Endothelial cell of umbilical vein (primary cell): Measurements from ENCODE around the gene MKRN1. TPM values are rescaled to one million over a fixed set of nuclear protein-coding genes. Genes with fewer than 3 reads are reported as not detected.

Experiments used
- BruUV-seq: library from RNA; stranded (reverse); fragments of 400-500 nt; replicated peaks from 2 replicates; lab custom pipeline; 2021; lab: Mats Ljungman, UMichigan
- CTCF ChIA-PET: fragments of 300-600, 350-600 bp; sonication (Branson Sonifier 250); formaldehyde crosslinking; loops from one replicate; lab custom pipeline; 2021; ENCODE audit warnings: antibody characterized with exemption, inconsistent platforms; lab: Charles Lee
- POLR2A ChIA-PET: fragments of 300-600, 350-600 bp; sonication (Branson Sonifier 250); formaldehyde crosslinking; loops from one replicate; lab custom pipeline; 2021; ENCODE audit warnings: antibody characterized with exemption, inconsistent platforms; lab: Charles Lee
- DNase-seq: peaks from one replicate; pipeline ENCODE4 v3.0.0-alpha.2; 2011; ENCODE audit warnings: low read depth, low spot score
- FAIRE-seq: peaks from 2 replicates; lab custom pipeline; 2011; peaks lifted over from hg19 to GRCh38; lab: Jason Lieb, UNC
- H2AFZ ChIP-seq: 2 replicates; pipeline ENCODE4 v1.6.0; 2012; ENCODE audit warnings: low read depth, low read length, control low read depth, inconsistent platforms
- H3K27ac ChIP-seq: 2 replicates; pipeline ENCODE4 v1.5.1; 2011; ENCODE audit warnings: low read depth, mild to moderate bottlenecking, control low read depth, low read length, moderate library complexity; ENCODE audit not compliant: insufficient read depth
- H3K27me3 ChIP-seq, 2 experiments: 2 replicates each; pipeline versions ENCODE4 v1.6.0 to v1.6.1; 2011; ENCODE audit warnings: low read length in 2 of 2, mixed read lengths in 1 of 2; ENCODE audit not compliant: control insufficient read depth in 2 of 2, insufficient read depth in 2 of 2
- H3K36me3 ChIP-seq, 2 experiments: 2 replicates in 1 of 2; 3 replicates in 1 of 2; pipeline ENCODE4 v1.5.1; 2011; ENCODE audit warnings: low read length in 2 of 2, mild to moderate bottlenecking in 1 of 2, moderate library complexity in 1 of 2; ENCODE audit not compliant: control insufficient read depth in 2 of 2, insufficient read depth in 2 of 2; ENCODE audit errors: extremely low read depth in 1 of 2
- H3K4me1 ChIP-seq: 3 replicates; pipeline ENCODE4 v1.5.1; 2011; ENCODE audit warnings: mild to moderate bottlenecking, low read length; ENCODE audit not compliant: control insufficient read depth, insufficient read depth; ENCODE audit errors: extremely low read depth
- H3K4me2 ChIP-seq: 2 replicates; pipeline ENCODE4 v1.6.1; 2011; ENCODE audit warnings: low read length, control low read depth, mixed read lengths; ENCODE audit not compliant: insufficient read depth
- H3K4me3 ChIP-seq, 3 experiments: fragments of 200-600 bp in 1 of 3; sonication (generic), shearing (Covaris generic) in 1 of 3; replicated peaks in 1 of 3; 2 replicates each; pipeline ENCODE4 v1.5.1; 2011 to 2016; ENCODE audit warnings: control low read depth in 3 of 3, low read length in 3 of 3, mild to moderate bottlenecking in 2 of 3, inconsistent platforms in 1 of 3, low read depth in 1 of 3, moderate library complexity in 1 of 3; ENCODE audit not compliant: insufficient read depth in 1 of 3
- H3K79me2 ChIP-seq: 2 replicates; pipeline ENCODE4 v1.6.0; 2012; ENCODE audit warnings: low read length, inconsistent platforms; ENCODE audit not compliant: control insufficient read depth, insufficient read depth
- H3K9ac ChIP-seq: replicated peaks from 2 replicates; pipeline ENCODE3; 2011; ENCODE audit warnings: low read length, control low read depth; ENCODE audit not compliant: insufficient read depth; ENCODE audit errors: extremely low read depth
- H3K9me1 ChIP-seq: replicated peaks from 3 replicates; pipeline ENCODE4 v1.6.0; 2011; ENCODE audit warnings: mild to moderate bottlenecking, low read length; ENCODE audit not compliant: control insufficient read depth, insufficient read depth; ENCODE audit errors: extremely low read depth
- H3K9me3 ChIP-seq: replicated peaks from 2 replicates; pipeline ENCODE4 v1.5.1; 2012; ENCODE audit warnings: low read length, inconsistent platforms; ENCODE audit not compliant: control insufficient read depth, insufficient read depth
- H4K20me1 ChIP-seq: replicated peaks from 2 replicates; pipeline ENCODE3; 2011; ENCODE audit warnings: mild to moderate bottlenecking, low read length; ENCODE audit not compliant: control insufficient read depth, insufficient read depth; ENCODE audit errors: extremely low read depth
- EZH2 ChIP-seq: IDR thresholded peaks from 2 replicates; pipeline ENCODE4 v1.6.1; 2012; ENCODE audit warnings: borderline replicate concordance, low read depth, mild to moderate bottlenecking, moderate library complexity, low read length, inconsistent platforms; ENCODE audit not compliant: severe bottlenecking
- FOS ChIP-seq: IDR thresholded peaks from 2 replicates; pipeline ENCODE4 v1.6.1; 2011; ENCODE audit warnings: mild to moderate bottlenecking, low read length, moderate library complexity, borderline replicate concordance; ENCODE audit not compliant: insufficient read depth
- GATA2 ChIP-seq: IDR thresholded peaks from 2 replicates; pipeline ENCODE4 v1.7.0; 2011; ENCODE audit warnings: low read depth, mild to moderate bottlenecking, moderate library complexity, mixed read lengths, low read length; ENCODE audit not compliant: insufficient read length, insufficient read depth
- JUN ChIP-seq: IDR thresholded peaks from 2 replicates; pipeline ENCODE4 v1.6.1; 2011; ENCODE audit warnings: borderline replicate concordance, low read depth; ENCODE audit not compliant: insufficient read length, insufficient read depth
- MYC ChIP-seq: IDR thresholded peaks from one replicate; pipeline ENCODE4 v1.6.1; 2011; ENCODE audit warnings: mild to moderate bottlenecking, low read depth, low read length
- POLR2AphosphoS5 ChIP-seq: IDR thresholded peaks from 2 replicates; pipeline ENCODE4 v1.6.1; 2012; ENCODE audit warnings: low read depth, mild to moderate bottlenecking, control low read depth, low read length, moderate library complexity; ENCODE audit not compliant: insufficient read depth
- dilution Hi-C: fragments of 300-500 bp; cut with MboI; formaldehyde crosslinking; loops from one replicate; pipeline ENCODE4 v1.15.0; 2019; ENCODE audit warnings: low sequenced_read_pairs; ENCODE audit not compliant: extremely low pct_ligation_motif_present
- intact Hi-C: fragments of 100-400 bp; cut with micrococcal nuclease; formaldehyde crosslinking; loops from one replicate; pipeline ENCODE4 v1.10.0; 2022
- polyA plus RNA-seq, 4 experiments: library from polyadenylated mRNA; depleted of rRNA in 3 of 4; stranded (reverse) in 3 of 4; unstranded in 1 of 4; fragments of >200 nt; gene quantifications; 2 replicates each; pipeline versions ENCODE4 v1.2.1 to v1.2.3, GENCODE V29; 2011 to 2012; ENCODE audit warnings: missing spikeins in 1 of 4
- total RNA-seq: library from RNA; stranded (reverse); gene quantifications from 2 replicates; pipeline ENCODE4 v1.2.3, GENCODE V29; 2021
- TF ChIP-seq, protein P1 (sequence below): IDR thresholded peaks from 2 replicates; pipeline ENCODE4 v1.6.1; 2011; ENCODE audit not compliant: insufficient read depth, insufficient read length
- TF ChIP-seq, protein P2 (sequence below), 2 donors: IDR thresholded peaks; 1 replicate in 1 of 2; 2 replicates in 1 of 2; pipeline ENCODE4 v1.5.1; 2011; ENCODE audit warnings: low read length in 2 of 2, mild to moderate bottlenecking in 2 of 2, moderate library complexity in 2 of 2, control low read depth in 1 of 2, inconsistent platforms in 1 of 2, low read depth in 1 of 2; ENCODE audit not compliant: insufficient read depth in 1 of 2; ENCODE audit errors: extremely low read depth in 1 of 2

MKRN1 gene
- total and polyA plus RNA-seq, 2 donors (not counting 3 experiments of a cell fraction or from before 2014, with no cell fraction given), result 24.9 to 52.2 TPM

DNA sequence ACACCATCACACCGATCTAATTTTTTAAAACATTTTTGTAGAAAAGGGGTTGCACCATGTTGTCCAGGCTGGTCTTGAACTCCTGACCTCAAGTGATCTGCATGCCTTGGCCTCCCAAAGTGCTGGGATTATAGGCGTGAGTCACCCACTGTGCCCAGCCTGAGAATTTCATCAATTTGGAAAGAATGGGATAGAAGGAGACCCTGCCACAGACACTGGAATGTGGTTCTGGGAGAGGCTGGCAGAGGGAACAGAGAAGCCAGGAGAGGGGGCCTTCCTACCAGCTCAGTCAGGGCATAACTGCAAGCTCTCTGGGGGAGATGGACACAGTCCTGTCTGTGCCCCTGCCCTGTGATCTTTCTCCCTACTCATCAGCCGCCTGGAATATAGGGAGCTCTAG lies 42.1 kb upstream of the MKRN1 start:
- Histone ChIP-seq H3K4me3 (no peak overlapping the region), H3K9me3 (no peaks in the 10 kb centered on the region), H3K27ac (no peak overlapping the region), H2AFZ (no peak overlapping the region), H4K20me1 (no peaks in the 10 kb centered on the region), H3K4me2 (no peak overlapping the region), H3K79me2 (no peaks in the 10 kb centered on the region), H3K4me1 (no peaks in the 10 kb centered on the region), H3K9me1 (no peaks in the 10 kb centered on the region), H3K36me3 (no peaks in the 10 kb centered on the region), H3K9ac (no peak overlapping the region), H3K27me3 (no peaks in the 10 kb centered on the region)
- FAIRE-seq (no peak), DNase-seq (no peak)
- ChIA-PET POLR2A (no interaction called here), CTCF (interaction anchor here (5.1 kb wide), 1 partner anchor 132 kb away, joined by 26 read pairs; no protein-coding TSS in a partner anchor)
- dilution Hi-C loops, result no loop called here
- intact Hi-C loops, result no loop called here
- TF ChIP-seq GATA2 (no peak), EZH2 (no peak), FOS (no peak), JUN (no peak), POLR2AphosphoS5 (no peak), MYC (no peak)
- TF ChIP-seq, protein P1, sequence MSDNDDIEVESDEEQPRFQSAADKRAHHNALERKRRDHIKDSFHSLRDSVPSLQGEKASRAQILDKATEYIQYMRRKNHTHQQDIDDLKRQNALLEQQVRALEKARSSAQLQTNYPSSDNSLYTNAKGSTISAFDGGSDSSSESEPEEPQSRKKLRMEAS, result no peak
- TF ChIP-seq, protein P2, sequence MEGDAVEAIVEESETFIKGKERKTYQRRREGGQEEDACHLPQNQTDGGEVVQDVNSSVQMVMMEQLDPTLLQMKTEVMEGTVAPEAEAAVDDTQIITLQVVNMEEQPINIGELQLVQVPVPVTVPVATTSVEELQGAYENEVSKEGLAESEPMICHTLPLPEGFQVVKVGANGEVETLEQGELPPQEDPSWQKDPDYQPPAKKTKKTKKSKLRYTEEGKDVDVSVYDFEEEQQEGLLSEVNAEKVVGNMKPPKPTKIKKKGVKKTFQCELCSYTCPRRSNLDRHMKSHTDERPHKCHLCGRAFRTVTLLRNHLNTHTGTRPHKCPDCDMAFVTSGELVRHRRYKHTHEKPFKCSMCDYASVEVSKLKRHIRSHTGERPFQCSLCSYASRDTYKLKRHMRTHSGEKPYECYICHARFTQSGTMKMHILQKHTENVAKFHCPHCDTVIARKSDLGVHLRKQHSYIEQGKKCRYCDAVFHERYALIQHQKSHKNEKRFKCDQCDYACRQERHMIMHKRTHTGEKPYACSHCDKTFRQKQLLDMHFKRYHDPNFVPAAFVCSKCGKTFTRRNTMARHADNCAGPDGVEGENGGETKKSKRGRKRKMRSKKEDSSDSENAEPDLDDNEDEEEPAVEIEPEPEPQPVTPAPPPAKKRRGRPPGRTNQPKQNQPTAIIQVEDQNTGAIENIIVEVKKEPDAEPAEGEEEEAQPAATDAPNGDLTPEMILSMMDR (IDR thresholded peaks at IDR 0.05; ENCODE audit: extremely low read depth in 1 of 2, insufficient read depth in 1 of 2, low read depth in 1 of 2, low read length in 2 of 2), result no peak
- no TSS peak for BruUV-seq
